ENCODE measurements around the gene BIN1.

BIN1 gene

GRCh38 chr2:127106991-127107621, at the start of gene BIN1:
Gene BIN1 (minus strand): TSS chr2:127107154. CDS start chr2:127106943, 211 bp downstream.
- DNase-seq (ENCODE audit: low read depth in 1 of 2, low spot score in 1 of 2) = peak; percentile 31 to 68

GRCh38 chr2:127155947-127156346, 49.0 kb upstream of the BIN1 start:
- DNase-seq (ENCODE audit: low read depth in 1 of 2, low spot score in 1 of 2) = no peak

GRCh38 chr2:127155028-127155581, 48.2 kb upstream of the BIN1 start:
- DNase-seq (ENCODE audit: low read depth in 1 of 2, low spot score in 1 of 2) = no peak

- no peak for DNase-seq (ENCODE audit: low read depth in 1 of 2, low spot score in 1 of 2)
These were observed 47.4 kb upstream of the BIN1 start for GRCh38 chr2:127154396-127154795.

GRCh38 chr2:127153691-127154158, 46.8 kb upstream of the BIN1 start:
- no peak for DNase-seq (ENCODE audit: low read depth in 1 of 2, low spot score in 1 of 2)

GRCh38 chr2:127150996-127151395, 44.0 kb upstream of the BIN1 start:
- DNase-seq (ENCODE audit: low read depth in 1 of 2, low spot score in 1 of 2) = no peak

GRCh38 chr2:127149384-127149783, 42.4 kb upstream of the BIN1 start:
- DNase-seq (ENCODE audit: low read depth in 1 of 2, low spot score in 1 of 2) = no peak

GRCh38 chr2:127146820-127147502, 40.0 kb upstream of the BIN1 start:
- no peak for DNase-seq (ENCODE audit: low read depth in 1 of 2, low spot score in 1 of 2)

- no peak for DNase-seq (ENCODE audit: low read depth in 1 of 2, low spot score in 1 of 2)
These were observed 39.2 kb upstream of the BIN1 start for GRCh38 chr2:127146071-127146725.

GRCh38 chr2:127145280-127145895, 38.4 kb upstream of the BIN1 start:
- DNase-seq (ENCODE audit: low read depth in 1 of 2, low spot score in 1 of 2) = no peak

- DNase-seq (ENCODE audit: low read depth in 1 of 2, low spot score in 1 of 2) = no peak
These were observed 37.2 kb upstream of the BIN1 start for GRCh38 chr2:127143841-127144782.

GRCh38 chr2:127142663-127143630, 36.0 kb upstream of the BIN1 start:
- no peak for DNase-seq (ENCODE audit: low read depth in 1 of 2, low spot score in 1 of 2)

GRCh38 chr2:127140538-127140937, 33.6 kb upstream of the BIN1 start:
- DNase-seq (ENCODE audit: low read depth in 1 of 2, low spot score in 1 of 2) = no peak

GRCh38 chr2:127139766-127140165, 32.8 kb upstream of the BIN1 start:
- DNase-seq (ENCODE audit: low read depth in 1 of 2, low spot score in 1 of 2) = no peak

GRCh38 chr2:127138281-127138680, 31.3 kb upstream of the BIN1 start:
- DNase-seq (ENCODE audit: low read depth in 1 of 2, low spot score in 1 of 2) = no peak

GRCh38 chr2:127137741-127138140, 30.8 kb upstream of the BIN1 start:
- no peak for DNase-seq (ENCODE audit: low read depth in 1 of 2, low spot score in 1 of 2)

GRCh38 chr2:127137225-127137624, 30.3 kb upstream of the BIN1 start:
- no peak for DNase-seq (ENCODE audit: low read depth in 1 of 2, low spot score in 1 of 2)

GRCh38 chr2:127134833-127135830, 28.2 kb upstream of the BIN1 start:
- no peak for DNase-seq (ENCODE audit: low read depth in 1 of 2, low spot score in 1 of 2)
